HCT116 (cell line): ENCODE data around the gene HIF1A. TPM values are rescaled to one million over a fixed set of nuclear protein-coding genes. Genes with fewer than 3 reads are reported as not detected.

Source experiments
- ATAC-seq: fragments of 200-7000 bp; cut with Tn5 transposase; 2 replicates; pipeline ENCODE4 v1.9.1; 2020; ENCODE audit warnings: mild to moderate bottlenecking, moderate library complexity
- BruUV-seq: library from RNA; stranded (reverse); fragments of 400-500 nt; replicated peaks from 2 replicates; lab custom pipeline; 2021; lab: Mats Ljungman, UMichigan
- CTCF ChIA-PET: fragments of 300-600 bp; sonication (Branson Sonifier 250); formaldehyde crosslinking; loops from one replicate; lab custom pipeline; 2021; ENCODE audit warnings: antibody characterized with exemption; lab: Charles Lee
- POLR2A ChIA-PET: fragments of 300-600, 350-600 bp; sonication (Branson Sonifier 250); formaldehyde crosslinking; loops from one replicate; lab custom pipeline; 2021; ENCODE audit warnings: antibody characterized with exemption; lab: Charles Lee
- RAD21 ChIA-PET, 2 experiments: fragments of 300-600 bp; sonication (Branson Sonifier 250); formaldehyde crosslinking; loops; one replicate each; lab custom pipeline; 2023; ENCODE audit warnings: low total read pairs in 2 of 2; ENCODE audit not compliant: uncharacterized antibody in 2 of 2, unreplicated experiment in 2 of 2, low non-redundant PET in 1 of 2; lab: Charles Lee
- DNase-seq: peaks from one replicate; pipeline ENCODE4 v3.0.0-alpha.2; 2010; ENCODE audit warnings: low read depth, low spot score
- H2AFZ ChIP-seq: fragments of 200-600 bp; shearing (Covaris generic), sonication (generic); 2 replicates; pipeline ENCODE4 v1.6.1; 2017; ENCODE audit warnings: low read depth, mixed run types, mixed read lengths, antibody characterized with exemption, low read length; ENCODE audit not compliant: poor library complexity, severe bottlenecking
- H3K27ac ChIP-seq: 2 replicates; pipeline ENCODE4 v1.5.1; 2012; ENCODE audit warnings: low read depth, low read length
- H3K27me3 ChIP-seq: fragments of 200-600 bp; sonication (generic); 2 replicates; pipeline ENCODE4 v1.6.1; 2016; ENCODE audit warnings: mixed run types, low read length, mixed read lengths; ENCODE audit not compliant: insufficient read depth
- H3K36me3 ChIP-seq, 2 experiments: fragments of 200-500 bp in 1 of 2; fragments of 200-600 bp in 1 of 2; sonication (Bioruptor generic) in 1 of 2; sonication (generic) in 1 of 2; 2 replicates each; pipeline versions ENCODE4 v1.5.1 to v1.6.1; 2014 to 2016; ENCODE audit warnings: low read length in 2 of 2, inconsistent platforms in 1 of 2, mixed read lengths in 1 of 2, mixed run types in 1 of 2; ENCODE audit not compliant: insufficient read depth in 2 of 2, control insufficient read depth in 1 of 2
- H3K4me1 ChIP-seq, 2 experiments: fragments of 200-600 bp in 1 of 2; sonication (generic) in 1 of 2; 2 replicates each; pipeline versions ENCODE4 v1.5.1 to v1.6.1; 2012 to 2017; ENCODE audit warnings: low read length in 2 of 2, inconsistent platforms in 1 of 2, mild to moderate bottlenecking in 1 of 2, mixed read lengths in 1 of 2, mixed run types in 1 of 2, moderate library complexity in 1 of 2; ENCODE audit not compliant: insufficient read depth in 2 of 2, control insufficient read depth in 1 of 2
- H3K4me2 ChIP-seq: fragments of 200-600 bp; sonication (generic); 2 replicates; pipeline ENCODE4 v1.6.1; 2017; ENCODE audit warnings: mixed run types, low read length, mixed read lengths
- H3K4me3 ChIP-seq, 2 experiments: fragments of 200-600 bp in 1 of 2; sonication (generic) in 1 of 2; replicated peaks in 1 of 2; 2 replicates each; pipeline ENCODE4 v1.5.1; 2011 to 2016; ENCODE audit warnings: low read length in 2 of 2, control low read depth in 1 of 2, low read depth in 1 of 2, mild to moderate bottlenecking in 1 of 2, mixed read lengths in 1 of 2, mixed run types in 1 of 2
- H3K79me2 ChIP-seq: fragments of 200-600 bp; sonication (generic); 2 replicates; pipeline ENCODE4 v1.6.1; 2017; ENCODE audit warnings: mild to moderate bottlenecking, mixed run types, low read length, moderate library complexity, mixed read lengths; ENCODE audit not compliant: insufficient read depth
- H3K9ac ChIP-seq: fragments of 200-600 bp; sonication (generic); 2 replicates; pipeline ENCODE4 v1.6.1; 2016; ENCODE audit warnings: low read length, mixed read lengths
- H3K9me2 ChIP-seq: fragments of 200-600 bp; sonication (generic), shearing (Covaris generic); 2 replicates; pipeline ENCODE4 v1.6.1; 2017; ENCODE audit warnings: mixed run types, mild to moderate bottlenecking, moderate library complexity; ENCODE audit not compliant: insufficient read depth
- H3K9me3 ChIP-seq, 2 experiments: fragments of 200-500 bp in 1 of 2; fragments of 200-600 bp in 1 of 2; sonication (Bioruptor generic) in 1 of 2; sonication (generic) in 1 of 2; 2 replicates each; pipeline ENCODE4 v1.6.1; 2014 to 2017; ENCODE audit warnings: low read length in 2 of 2, mixed read lengths in 2 of 2, inconsistent platforms in 1 of 2, low read depth in 1 of 2, mild to moderate bottlenecking in 1 of 2, mixed run types in 1 of 2, moderate library complexity in 1 of 2; ENCODE audit not compliant: control insufficient read depth in 1 of 2, insufficient read depth in 1 of 2
- H4K20me1 ChIP-seq: fragments of 200-600 bp; sonication (generic), shearing (Covaris generic); 2 replicates; pipeline ENCODE4 v1.6.1; 2017; ENCODE audit warnings: mixed run types, mild to moderate bottlenecking, moderate library complexity; ENCODE audit not compliant: insufficient read depth
- CBX3 ChIP-seq: IDR thresholded peaks from 2 replicates; pipeline ENCODE4 v1.6.1; 2012; ENCODE audit warnings: low read depth
- CEBPB ChIP-seq: IDR thresholded peaks from 2 replicates; pipeline ENCODE4 v1.6.1; 2012; ENCODE audit warnings: low read depth
- EGR1 ChIP-seq: IDR thresholded peaks from 2 replicates; pipeline ENCODE4 v1.6.1; 2012; ENCODE audit warnings: low read depth
- ELF1 ChIP-seq: IDR thresholded peaks from 2 replicates; pipeline ENCODE4 v1.6.1; 2012; ENCODE audit warnings: low read depth, borderline replicate concordance
- EZH2 ChIP-seq: fragments of 200-600 bp; sonication (generic); IDR thresholded peaks from 2 replicates; pipeline ENCODE4 v1.6.1; 2017; ENCODE audit warnings: antibody characterized with exemption, mixed run types
- EZH2phosphoT487 ChIP-seq: fragments of 200-600 bp; IDR thresholded peaks from 2 replicates; pipeline ENCODE4 v1.6.1; 2018; ENCODE audit warnings: antibody characterized with exemption, borderline replicate concordance
- JUND ChIP-seq: IDR thresholded peaks from 2 replicates; pipeline ENCODE4 v1.6.1; 2012
- POLR2A ChIP-seq: IDR thresholded peaks from 2 replicates; pipeline ENCODE4 v1.7.0; 2011; ENCODE audit warnings: borderline replicate concordance; ENCODE audit not compliant: insufficient read depth, insufficient read length; ENCODE audit errors: extremely low read depth
- RAD21 ChIP-seq: IDR thresholded peaks from 2 replicates; pipeline ENCODE4 v1.6.1; 2012; ENCODE audit warnings: low read depth, mild to moderate bottlenecking
- REST ChIP-seq: IDR thresholded peaks from 2 replicates; pipeline ENCODE4 v1.6.1; 2012; ENCODE audit warnings: low read depth
- SIN3A ChIP-seq: IDR thresholded peaks from 2 replicates; pipeline ENCODE4 v1.6.1; 2012; ENCODE audit warnings: low read depth
- SRF ChIP-seq: IDR thresholded peaks from 2 replicates; pipeline ENCODE4 v1.6.1; 2012; ENCODE audit warnings: low read depth
- TCF7L2 ChIP-seq: IDR thresholded peaks from 2 replicates; pipeline ENCODE4 v1.7.0; 2011; ENCODE audit warnings: borderline replicate concordance, inconsistent platforms; ENCODE audit not compliant: insufficient read depth, insufficient read length; ENCODE audit errors: extremely low read depth
- YY1 ChIP-seq: IDR thresholded peaks from 2 replicates; pipeline ENCODE4 v1.6.1; 2011; ENCODE audit warnings: low read length, low read depth, moderate library complexity, mild to moderate bottlenecking; ENCODE audit not compliant: insufficient replicate concordance; ENCODE audit errors: extremely low read depth
- ZFX ChIP-seq: fragments of 450-650 bp; IDR thresholded peaks from 2 replicates; pipeline ENCODE4 v1.6.1; 2017
- ZNF274 ChIP-seq: fragments of 200-500 bp; sonication (Bioruptor generic); IDR thresholded peaks from 2 replicates; pipeline ENCODE4 v1.6.1; 2014; ENCODE audit warnings: mild to moderate bottlenecking, low read depth, low read length, inconsistent platforms
- intact Hi-C: fragments of 100-400 bp; cut with micrococcal nuclease; formaldehyde crosslinking; loops from 2 replicates; pipeline ENCODE4 v1.10.0; 2022
- total RNA-seq: library from RNA; stranded (reverse); gene quantifications from one replicate; pipeline ENCODE4 v1.2.1, GENCODE V29; 2021; ENCODE audit not compliant: unreplicated experiment
- TF ChIP-seq, protein P1 (sequence below): IDR thresholded peaks from 2 replicates; pipeline ENCODE4 v1.6.1; 2011; ENCODE audit warnings: mild to moderate bottlenecking, low read length, moderate library complexity; ENCODE audit not compliant: insufficient replicate concordance; ENCODE audit errors: extremely low read depth
- TF ChIP-seq, protein P2 (sequence below): IDR thresholded peaks from 2 replicates; pipeline ENCODE4 v1.6.1; 2012

HIF1A gene
- total RNA-seq, 1 experiment from 2014 or later = 113 TPM

DNA sequence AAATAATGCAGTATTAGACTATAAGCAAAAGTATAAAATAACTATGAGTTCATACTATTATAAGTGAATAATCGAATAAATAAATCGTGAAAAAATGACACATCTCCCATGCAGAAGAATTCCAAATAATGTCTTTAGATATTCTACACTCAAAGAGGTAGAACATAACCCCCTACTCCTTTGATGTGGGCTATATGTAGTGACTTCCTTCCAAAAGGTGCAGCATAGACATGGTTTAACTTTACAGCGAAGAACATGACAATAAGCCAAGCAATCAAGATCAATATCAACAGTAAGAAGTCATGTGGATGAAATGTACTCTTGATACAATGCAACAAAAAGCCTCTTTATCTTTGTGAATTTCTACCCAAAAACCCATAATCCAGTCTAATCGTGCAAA, 46.0 kb upstream of the HIF1A start:
- TF ChIP-seq SIN3A (no peak), JUND (no peak), CBX3 (no peak), YY1 (no peak), REST (no peak), SRF (no peak), EZH2 (no peak), EGR1 (no peak), ELF1 (no peak), CEBPB (no peak), ZNF274 (no peak), RAD21 (no peak), EZH2phosphoT487 (no peak), POLR2A (no peak), ZFX (no peak), TCF7L2 (no peak)
- TF ChIP-seq, protein P1, sequence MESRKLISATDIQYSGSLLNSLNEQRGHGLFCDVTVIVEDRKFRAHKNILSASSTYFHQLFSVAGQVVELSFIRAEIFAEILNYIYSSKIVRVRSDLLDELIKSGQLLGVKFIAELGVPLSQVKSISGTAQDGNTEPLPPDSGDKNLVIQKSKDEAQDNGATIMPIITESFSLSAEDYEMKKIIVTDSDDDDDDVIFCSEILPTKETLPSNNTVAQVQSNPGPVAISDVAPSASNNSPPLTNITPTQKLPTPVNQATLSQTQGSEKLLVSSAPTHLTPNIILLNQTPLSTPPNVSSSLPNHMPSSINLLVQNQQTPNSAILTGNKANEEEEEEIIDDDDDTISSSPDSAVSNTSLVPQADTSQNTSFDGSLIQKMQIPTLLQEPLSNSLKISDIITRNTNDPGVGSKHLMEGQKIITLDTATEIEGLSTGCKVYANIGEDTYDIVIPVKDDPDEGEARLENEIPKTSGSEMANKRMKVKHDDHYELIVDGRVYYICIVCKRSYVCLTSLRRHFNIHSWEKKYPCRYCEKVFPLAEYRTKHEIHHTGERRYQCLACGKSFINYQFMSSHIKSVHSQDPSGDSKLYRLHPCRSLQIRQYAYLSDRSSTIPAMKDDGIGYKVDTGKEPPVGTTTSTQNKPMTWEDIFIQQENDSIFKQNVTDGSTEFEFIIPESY = no peak
- TF ChIP-seq, protein P2, sequence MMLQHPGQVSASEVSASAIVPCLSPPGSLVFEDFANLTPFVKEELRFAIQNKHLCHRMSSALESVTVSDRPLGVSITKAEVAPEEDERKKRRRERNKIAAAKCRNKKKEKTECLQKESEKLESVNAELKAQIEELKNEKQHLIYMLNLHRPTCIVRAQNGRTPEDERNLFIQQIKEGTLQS = no peak
- TF ChIP-seq, all 23 proteins: peak for 0
- Histone ChIP-seq H3K27ac (no peak overlapping the region), H3K36me3 (no peaks in the 10 kb centered on the region), H3K9me2 (no peaks in the 10 kb centered on the region), H3K79me2 (no peaks in the 10 kb centered on the region), H2AFZ (no peak overlapping the region), H3K9me3 (no peaks in the 10 kb centered on the region), H3K27me3 (no peaks in the 10 kb centered on the region), H4K20me1 (no peaks in the 10 kb centered on the region), H3K4me3 (no peak overlapping the region), H3K9ac (no peak overlapping the region), H3K4me2 (no peak overlapping the region), H3K4me1 (no peaks in the 10 kb centered on the region)
- BruUV-seq = no TSS peak
- intact Hi-C loops = no loop called here
- POLR2A ChIA-PET = no interaction called here
- CTCF ChIA-PET = no interaction called here
- ATAC-seq (no peak), DNase-seq (no peak)
- RAD21 ChIA-PET = no interaction called here
